OCI-LY3 (cell line): Measurements from ENCODE around the gene WNT9B.

Experiments
- H2AFZ ChIP-seq: fragments of 200-600, 300-600 bp; shearing (Covaris generic); 2 replicates; pipeline ENCODE4 v1.6.0; 2014; ENCODE audit warnings: antibody characterized with exemption, low read depth, low read length
- H3K27ac ChIP-seq: fragments of 200-600, 300-600 bp; sonication (generic); 2 replicates; pipeline ENCODE4 v1.5.1; 2014; ENCODE audit warnings: mild to moderate bottlenecking, low read length, moderate library complexity, mixed read lengths
- H3K27me3 ChIP-seq: fragments of 200-600, 300-600 bp; sonication (generic); 2 replicates; pipeline ENCODE4 v1.6.1; 2014; ENCODE audit warnings: low read depth, low read length, mixed read lengths
- H3K36me3 ChIP-seq: fragments of 200-600, 300-600 bp; sonication (generic); replicated peaks from 2 replicates; pipeline ENCODE3; 2014; ENCODE audit warnings: low read depth, low read length, mixed read lengths
- H3K4me1 ChIP-seq: fragments of 300-600, 200-600 bp; sonication (generic); 2 replicates; pipeline ENCODE4 v1.6.1; 2014; ENCODE audit warnings: low read length, mixed read lengths
- H3K4me2 ChIP-seq: fragments of 200-600, 300-600 bp; sonication (generic); 2 replicates; pipeline ENCODE4 v1.6.1; 2014; ENCODE audit warnings: low read length, mixed read lengths
- H3K4me3 ChIP-seq: fragments of 300-600, 200-600 bp; sonication (generic); 2 replicates; pipeline ENCODE4 v1.5.1; 2014; ENCODE audit warnings: antibody characterized with exemption, mild to moderate bottlenecking, low read length, moderate library complexity
- H3K79me2 ChIP-seq: fragments of 300-600, 200-600 bp; shearing (Covaris generic); 2 replicates; pipeline ENCODE4 v1.6.1; 2014; ENCODE audit warnings: mild to moderate bottlenecking, low read length, mixed read lengths
- H3K9ac ChIP-seq: fragments of 300-600, 200-600 bp; shearing (Covaris generic); 2 replicates; pipeline ENCODE4 v1.6.0; 2014; ENCODE audit warnings: mild to moderate bottlenecking, low read length, moderate library complexity
- H3K9me3 ChIP-seq: fragments of 200-600, 300-600 bp; shearing (Covaris generic); 2 replicates; pipeline ENCODE4 v1.6.1; 2014; ENCODE audit warnings: low read length, mixed read lengths; ENCODE audit not compliant: insufficient read depth
- H4K20me1 ChIP-seq: fragments of 200-600, 300-600 bp; sonication (generic); 2 replicates; pipeline ENCODE4 v1.6.1; 2016; ENCODE audit warnings: low read length, mixed read lengths; ENCODE audit not compliant: insufficient read depth
- EZH2phosphoT487 ChIP-seq: fragments of 200-600 bp; shearing (Covaris generic); IDR thresholded peaks from 2 replicates; pipeline ENCODE4 v1.6.1; 2018; ENCODE audit warnings: antibody characterized with exemption, mixed run types, low read depth
- TF ChIP-seq, protein P1 (sequence below): fragments of 200-600, 300-600 bp; sonication (generic); IDR thresholded peaks from 2 replicates; pipeline ENCODE4 v1.5.1; 2014; ENCODE audit warnings: antibody characterized with exemption, low read length, low read depth

WNT9B gene

DNA sequence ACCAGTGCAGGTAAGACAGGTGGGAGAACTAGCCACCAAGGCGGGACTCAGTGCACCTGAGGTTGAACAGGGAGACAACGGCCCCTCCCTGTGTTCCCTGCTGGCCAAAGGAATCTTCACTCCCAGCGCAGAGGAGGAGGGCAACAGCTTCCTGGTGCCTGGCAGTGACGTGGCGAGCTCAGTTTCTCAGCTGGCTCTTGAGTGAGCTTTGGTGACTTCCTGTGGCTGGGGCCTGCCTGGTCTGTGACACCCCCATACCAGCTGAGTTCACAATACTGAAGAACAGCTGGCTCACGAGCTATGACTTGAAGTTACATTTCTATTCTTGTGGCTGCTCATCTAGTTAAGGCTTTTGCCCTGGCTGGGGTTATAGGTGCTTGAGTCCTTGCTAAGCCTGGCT is 26.1 kb downstream of the WNT9B start:
- no peaks in the 10 kb centered on the region for H3K36me3 ChIP-seq
- H3K27me3 ChIP-seq = no peaks in the 10 kb centered on the region
- H3K79me2 ChIP-seq = no peaks in the 10 kb centered on the region
- TF ChIP-seq EZH2phosphoT487 = no peak
- TF ChIP-seq, protein P1, sequence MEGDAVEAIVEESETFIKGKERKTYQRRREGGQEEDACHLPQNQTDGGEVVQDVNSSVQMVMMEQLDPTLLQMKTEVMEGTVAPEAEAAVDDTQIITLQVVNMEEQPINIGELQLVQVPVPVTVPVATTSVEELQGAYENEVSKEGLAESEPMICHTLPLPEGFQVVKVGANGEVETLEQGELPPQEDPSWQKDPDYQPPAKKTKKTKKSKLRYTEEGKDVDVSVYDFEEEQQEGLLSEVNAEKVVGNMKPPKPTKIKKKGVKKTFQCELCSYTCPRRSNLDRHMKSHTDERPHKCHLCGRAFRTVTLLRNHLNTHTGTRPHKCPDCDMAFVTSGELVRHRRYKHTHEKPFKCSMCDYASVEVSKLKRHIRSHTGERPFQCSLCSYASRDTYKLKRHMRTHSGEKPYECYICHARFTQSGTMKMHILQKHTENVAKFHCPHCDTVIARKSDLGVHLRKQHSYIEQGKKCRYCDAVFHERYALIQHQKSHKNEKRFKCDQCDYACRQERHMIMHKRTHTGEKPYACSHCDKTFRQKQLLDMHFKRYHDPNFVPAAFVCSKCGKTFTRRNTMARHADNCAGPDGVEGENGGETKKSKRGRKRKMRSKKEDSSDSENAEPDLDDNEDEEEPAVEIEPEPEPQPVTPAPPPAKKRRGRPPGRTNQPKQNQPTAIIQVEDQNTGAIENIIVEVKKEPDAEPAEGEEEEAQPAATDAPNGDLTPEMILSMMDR = no peak
- no peaks in the 10 kb centered on the region for H4K20me1 ChIP-seq
- no peak overlapping the region for H2AFZ ChIP-seq
- H3K4me3 ChIP-seq = no peak overlapping the region
- no peak overlapping the region for H3K9ac ChIP-seq
- no peaks in the 10 kb centered on the region for H3K4me1 ChIP-seq
- no peak overlapping the region for H3K4me2 ChIP-seq
- no peak overlapping the region for H3K27ac ChIP-seq
- H3K9me3 ChIP-seq = no peaks in the 10 kb centered on the region

DNA sequence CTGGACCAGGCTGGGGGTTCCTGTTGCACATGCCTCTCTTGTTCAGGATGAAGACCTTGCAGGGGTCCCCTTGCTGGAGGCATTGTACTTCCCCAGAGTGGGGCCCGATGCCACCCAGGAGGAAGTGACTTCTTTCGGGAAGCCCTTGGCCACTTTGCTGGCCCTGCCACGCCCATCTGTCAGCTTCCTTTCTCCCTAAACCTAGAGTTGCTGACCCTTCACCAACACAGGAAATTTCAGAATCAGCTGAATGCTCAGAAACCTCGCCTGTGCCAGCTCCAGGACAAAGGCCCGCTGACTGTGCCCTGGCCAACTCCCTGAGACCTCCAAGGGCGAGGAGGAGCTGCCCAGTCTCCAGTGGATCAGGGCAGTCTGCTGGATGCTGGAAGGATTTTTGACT is 26.7 kb downstream of the WNT9B start:
- H3K4me1 ChIP-seq = no peaks in the 10 kb centered on the region
- no peaks in the 10 kb centered on the region for H4K20me1 ChIP-seq
- no peak overlapping the region for H3K9ac ChIP-seq
- no peaks in the 10 kb centered on the region for H3K79me2 ChIP-seq
- no peak overlapping the region for H3K27ac ChIP-seq
- H3K4me3 ChIP-seq = no peak overlapping the region
- H3K27me3 ChIP-seq = no peaks in the 10 kb centered on the region
- TF ChIP-seq, protein P1 = no peak
- TF ChIP-seq EZH2phosphoT487 = no peak
- H2AFZ ChIP-seq = no peak overlapping the region
- H3K36me3 ChIP-seq = no peaks in the 10 kb centered on the region
- no peaks in the 10 kb centered on the region for H3K9me3 ChIP-seq
- H3K4me2 ChIP-seq = no peak overlapping the region

DNA sequence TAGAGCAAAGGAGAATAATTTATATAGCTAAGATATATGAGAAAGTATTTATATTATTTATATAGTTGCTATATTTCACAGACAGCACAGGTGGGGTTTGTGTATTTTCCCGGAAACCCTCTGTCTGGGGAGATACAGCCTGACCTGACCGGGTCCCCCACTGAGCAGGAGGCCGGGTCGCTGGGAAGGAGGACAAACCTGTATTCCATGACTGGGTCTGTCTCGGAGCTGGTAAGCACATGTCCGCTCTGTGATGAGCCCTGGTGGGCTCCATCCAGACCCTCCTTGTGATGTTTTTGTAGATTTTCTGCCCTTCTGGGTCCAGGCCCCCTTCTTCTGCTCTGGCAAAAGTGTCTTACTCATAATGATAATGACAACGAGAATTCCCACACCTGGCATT is 27.7 kb downstream of the WNT9B start:
- Histone ChIP-seq H3K27me3 (no peaks in the 10 kb centered on the region), H3K9me3 (no peaks in the 10 kb centered on the region)

DNA sequence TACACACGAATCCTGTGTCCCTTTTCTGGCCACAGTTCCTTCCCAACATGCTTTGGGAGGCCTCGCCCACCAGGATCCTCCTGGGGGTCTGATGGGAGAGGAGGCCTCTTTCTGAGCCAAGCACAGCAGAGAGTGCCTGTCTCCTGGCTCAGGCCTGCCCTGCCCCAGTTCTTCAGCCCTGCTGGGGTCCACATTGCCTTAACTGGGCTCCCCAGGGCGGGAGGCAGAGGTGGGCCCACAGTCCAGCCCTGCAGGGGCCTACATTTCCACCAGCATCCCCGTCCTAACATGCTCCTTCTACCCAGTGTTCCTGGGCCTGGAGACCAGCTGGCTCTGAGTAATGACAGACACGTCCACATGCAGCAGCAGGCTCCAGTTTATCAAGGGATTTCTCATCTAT is 29.6 kb downstream of the WNT9B start:
- Histone ChIP-seq H4K20me1 (no peaks in the 10 kb centered on the region), H3K4me1 (no peaks in the 10 kb centered on the region), H3K4me3 (no peak overlapping the region), H3K79me2 (no peaks in the 10 kb centered on the region), H3K9ac (no peak overlapping the region), H3K27ac (no peak overlapping the region), H2AFZ (no peak overlapping the region), H3K9me3 (no peaks in the 10 kb centered on the region), H3K4me2 (no peak overlapping the region), H3K36me3 (no peaks in the 10 kb centered on the region), H3K27me3 (0 out of 2 replicates have a peak, but pooled peaks cover 1% of the 10 kb centered on the region)
- TF ChIP-seq EZH2phosphoT487 = no peak
- TF ChIP-seq, protein P1 = no peak

More for the DNA sequence above, 27.7 kb downstream of the WNT9B start:
- no peaks in the 10 kb centered on the region for H4K20me1 ChIP-seq
- TF ChIP-seq, protein P1 = no peak
- TF ChIP-seq EZH2phosphoT487 = no peak
- no peaks in the 10 kb centered on the region for H3K4me1 ChIP-seq
- H3K79me2 ChIP-seq = no peaks in the 10 kb centered on the region
- no peak overlapping the region for H3K27ac ChIP-seq
- no peaks in the 10 kb centered on the region for H3K36me3 ChIP-seq
- H3K4me3 ChIP-seq = no peak overlapping the region
- no peak overlapping the region for H2AFZ ChIP-seq
- H3K4me2 ChIP-seq = no peak overlapping the region
- no peak overlapping the region for H3K9ac ChIP-seq
